HuH-7.5 (cell line): Measurements from ENCODE around the gene CFAP119.

Experiments used
- DNase-seq: peaks from one replicate; pipeline ENCODE4 v3.0.0; 2011; ENCODE audit warnings: low spot score

The CFAP119 gene

GRCh38 chr16:30710971-30711370 lies 50.9 kb downstream of the CFAP119 start:
- DNase-seq = no peak
